GM18873 (cell line): ENCODE measurements around the gene AGBL5.

ENCODE experiments used
- ATAC-seq: cut with Tn5 transposase; IDR thresholded peaks from one replicate; pipeline ENCODE4 v1.9.1; 2021; ENCODE audit warnings: mild to moderate bottlenecking, moderate library complexity, moderate number of reproducible peaks; ENCODE audit not compliant: unreplicated experiment, low FRiP score

Gene AGBL5, protein sequence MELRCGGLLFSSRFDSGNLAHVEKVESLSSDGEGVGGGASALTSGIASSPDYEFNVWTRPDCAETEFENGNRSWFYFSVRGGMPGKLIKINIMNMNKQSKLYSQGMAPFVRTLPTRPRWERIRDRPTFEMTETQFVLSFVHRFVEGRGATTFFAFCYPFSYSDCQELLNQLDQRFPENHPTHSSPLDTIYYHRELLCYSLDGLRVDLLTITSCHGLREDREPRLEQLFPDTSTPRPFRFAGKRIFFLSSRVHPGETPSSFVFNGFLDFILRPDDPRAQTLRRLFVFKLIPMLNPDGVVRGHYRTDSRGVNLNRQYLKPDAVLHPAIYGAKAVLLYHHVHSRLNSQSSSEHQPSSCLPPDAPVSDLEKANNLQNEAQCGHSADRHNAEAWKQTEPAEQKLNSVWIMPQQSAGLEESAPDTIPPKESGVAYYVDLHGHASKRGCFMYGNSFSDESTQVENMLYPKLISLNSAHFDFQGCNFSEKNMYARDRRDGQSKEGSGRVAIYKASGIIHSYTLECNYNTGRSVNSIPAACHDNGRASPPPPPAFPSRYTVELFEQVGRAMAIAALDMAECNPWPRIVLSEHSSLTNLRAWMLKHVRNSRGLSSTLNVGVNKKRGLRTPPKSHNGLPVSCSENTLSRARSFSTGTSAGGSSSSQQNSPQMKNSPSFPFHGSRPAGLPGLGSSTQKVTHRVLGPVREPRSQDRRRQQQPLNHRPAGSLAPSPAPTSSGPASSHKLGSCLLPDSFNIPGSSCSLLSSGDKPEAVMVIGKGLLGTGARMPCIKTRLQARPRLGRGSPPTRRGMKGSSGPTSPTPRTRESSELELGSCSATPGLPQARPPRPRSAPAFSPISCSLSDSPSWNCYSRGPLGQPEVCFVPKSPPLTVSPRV

DNA sequence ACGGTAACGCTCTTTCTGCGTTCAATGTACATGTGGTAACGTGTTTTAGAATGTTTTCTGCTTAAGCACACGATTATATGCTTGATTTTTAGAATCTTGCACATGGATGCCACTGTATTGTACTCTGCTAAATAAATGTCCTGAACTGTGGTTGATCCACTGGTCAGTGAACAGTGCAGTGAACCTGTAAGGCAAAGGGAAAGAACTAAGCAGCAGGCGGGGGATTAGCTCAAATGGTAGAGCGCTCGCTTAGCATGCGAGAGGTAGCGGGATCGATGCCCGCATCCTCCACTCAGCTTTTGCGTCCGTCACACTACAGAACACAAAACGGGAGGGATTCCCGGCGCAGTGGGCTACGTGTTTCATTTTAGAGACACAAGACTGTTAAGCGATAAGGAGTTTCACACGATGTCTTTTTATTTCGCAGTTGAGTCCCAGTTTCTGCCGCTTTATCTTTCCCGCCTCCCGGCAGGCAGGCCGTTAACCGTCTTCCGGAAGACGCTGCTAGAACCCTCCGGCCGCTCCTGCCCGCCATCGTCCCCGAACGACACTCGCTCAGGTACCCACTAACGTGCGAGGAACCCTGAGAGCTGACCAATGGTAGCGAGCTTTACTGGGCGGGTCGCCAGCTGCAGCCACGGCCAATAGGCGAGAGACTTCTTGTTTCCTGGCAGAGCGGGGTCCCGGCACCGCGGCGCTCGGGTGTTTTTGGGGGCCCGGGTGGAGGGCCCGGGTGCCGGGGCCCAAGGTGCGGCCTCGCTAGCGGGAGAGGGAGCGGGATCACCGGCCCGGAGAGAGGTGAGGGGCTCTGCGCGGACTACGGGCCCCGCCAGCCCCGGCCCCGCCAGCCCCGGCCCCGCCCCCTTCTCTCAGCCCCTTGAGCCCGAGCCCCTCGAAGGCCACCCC is at the start of gene AGBL5:
TSS of gene AGBL5 (plus strand) at position 673 of the 906 bp plus-strand sequence. CDS start 1,291 bp downstream, outside the sequence.
- peak; percentile 58 for ATAC-seq

DNA sequence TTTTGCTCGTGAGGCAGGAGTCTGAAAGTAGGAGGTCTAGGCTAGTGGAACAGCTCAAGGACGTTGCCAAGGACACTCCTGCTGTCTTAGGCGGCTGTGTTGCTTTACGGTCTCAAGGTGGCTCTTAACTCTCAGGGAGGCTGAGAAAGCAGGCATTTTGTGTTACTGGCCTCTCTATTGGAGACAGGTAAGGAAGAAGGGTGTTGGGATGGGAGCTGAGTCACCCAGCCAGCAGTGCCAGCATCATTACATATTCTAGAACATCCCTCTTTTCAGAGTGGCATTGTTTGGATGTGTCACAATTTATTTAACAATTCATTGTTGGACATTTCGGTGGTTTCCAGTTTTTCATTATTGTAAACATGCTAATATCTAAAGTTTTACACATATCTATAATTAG is 49.5 kb upstream of the AGBL5 start:
- no peak for ATAC-seq

DNA sequence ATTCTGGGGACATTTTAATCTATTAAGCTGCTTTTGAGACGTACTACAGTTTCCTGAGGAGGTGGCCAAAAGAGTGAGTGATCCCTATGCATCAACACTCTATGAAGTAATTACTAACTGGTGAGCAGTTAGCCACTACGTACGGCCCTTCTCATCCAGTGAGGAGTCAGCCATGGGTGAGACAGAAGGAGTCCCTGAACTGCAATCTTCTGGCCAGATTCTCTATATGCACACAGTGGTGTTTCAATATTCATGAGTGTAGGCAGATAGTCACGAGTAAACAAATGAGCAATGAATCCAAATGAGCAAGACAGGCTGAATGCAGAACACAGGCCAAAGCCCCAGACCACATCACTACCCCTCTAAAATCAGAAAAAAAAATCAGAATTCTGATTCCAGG is 48.5 kb upstream of the AGBL5 start:
- no peak for ATAC-seq

DNA sequence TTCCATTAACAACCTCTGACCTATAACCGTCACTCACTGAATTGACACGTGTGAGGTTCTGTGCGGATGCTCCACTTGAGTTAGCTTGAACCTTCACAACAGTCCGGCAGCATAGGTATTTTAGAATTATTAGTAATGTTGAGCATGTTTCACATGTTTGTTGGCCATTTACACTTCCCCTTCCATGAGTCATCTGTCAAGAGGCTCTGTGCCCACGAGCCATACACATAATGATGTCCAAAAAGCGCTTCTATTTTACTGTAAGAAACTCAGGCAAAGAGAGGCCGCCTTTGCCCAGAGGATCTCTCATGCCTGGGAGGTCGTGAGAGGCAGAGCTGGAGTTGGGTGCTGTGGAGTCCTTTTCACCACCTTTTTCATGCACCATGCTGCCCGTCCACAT is 47.6 kb upstream of the AGBL5 start:
- ATAC-seq, result no peak

DNA sequence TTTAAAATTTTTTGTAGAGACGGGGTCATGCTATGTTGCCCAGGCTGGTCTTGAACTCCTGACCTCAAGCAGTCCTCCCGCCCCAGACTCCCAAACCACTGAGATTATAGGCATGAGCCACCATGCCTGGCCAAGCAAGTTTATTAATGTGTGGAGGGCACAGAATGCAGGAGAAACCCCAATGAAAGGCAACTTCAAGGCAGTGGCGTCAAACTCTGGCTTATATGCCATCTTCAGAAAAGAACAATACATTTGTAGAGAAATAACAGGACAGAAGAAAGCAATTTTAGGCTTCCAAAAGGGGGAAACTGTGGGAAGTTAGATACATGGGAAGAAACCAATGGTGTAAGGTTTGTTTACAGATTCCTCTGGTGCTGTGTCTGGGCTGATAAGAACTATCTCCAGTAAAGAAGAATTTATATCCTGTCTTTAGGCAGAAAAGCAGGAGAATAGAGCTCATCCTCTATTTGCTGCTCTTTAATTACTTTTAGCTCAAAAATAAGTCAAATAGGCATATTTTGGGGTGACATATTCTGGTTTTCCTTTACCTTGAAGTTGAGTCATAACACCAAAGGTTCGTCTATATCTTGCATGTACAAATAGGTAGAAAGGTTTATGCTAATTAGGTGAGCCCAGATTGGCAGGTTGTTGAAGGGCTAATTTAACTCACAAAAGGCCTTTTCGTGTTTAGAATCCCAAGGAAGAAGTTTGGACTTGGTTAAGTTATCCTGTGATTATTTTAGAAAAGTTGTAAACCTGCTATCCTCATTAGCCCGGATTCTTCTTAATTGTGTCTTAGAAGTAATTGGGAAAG is 44.7 kb upstream of the AGBL5 start:
- no peak for ATAC-seq

DNA sequence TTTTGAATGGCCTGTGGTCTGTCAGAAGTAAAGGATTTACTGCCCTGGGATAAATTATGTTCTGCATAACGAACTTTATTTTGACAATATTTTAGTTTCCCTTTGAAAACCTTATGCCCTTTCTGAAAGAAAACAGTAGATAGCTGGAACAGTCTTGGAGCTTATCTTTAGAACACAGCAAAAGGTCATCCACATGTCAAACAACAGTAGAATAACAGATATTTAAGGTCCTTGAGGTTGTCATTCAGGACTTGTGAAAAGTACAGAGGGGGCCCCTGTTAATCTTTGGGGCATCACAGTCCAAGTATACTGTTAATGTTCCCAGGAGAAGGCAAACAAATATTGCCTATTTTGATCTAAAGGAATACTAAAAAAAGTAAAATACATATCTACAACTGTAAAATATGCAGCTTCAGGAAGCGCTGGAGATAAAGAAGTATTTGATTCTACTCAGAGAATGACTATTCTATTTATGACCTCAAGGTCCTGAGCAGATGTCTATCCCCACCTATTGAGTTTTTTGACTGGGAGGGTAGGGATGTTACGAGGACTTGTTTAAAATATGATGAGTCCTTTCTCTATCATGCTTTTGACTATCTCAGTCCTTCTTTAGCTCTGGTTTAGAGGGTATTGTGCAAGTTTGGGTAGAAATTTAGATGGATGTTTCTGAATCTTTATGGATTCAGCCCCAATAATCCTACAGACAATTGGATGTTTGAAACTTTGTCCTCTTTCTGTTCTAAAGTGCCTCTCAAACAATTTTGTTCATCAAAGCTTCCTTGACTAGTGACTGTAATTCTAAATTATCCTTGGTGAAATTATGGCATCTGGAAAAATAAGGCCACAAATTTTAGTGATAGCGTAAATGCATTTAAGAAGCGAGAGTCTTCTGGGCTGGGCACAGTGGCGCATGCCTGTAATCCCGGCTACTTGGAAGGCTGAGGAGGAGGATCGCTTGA is 43.8 kb upstream of the AGBL5 start:
- ATAC-seq, result no peak

DNA sequence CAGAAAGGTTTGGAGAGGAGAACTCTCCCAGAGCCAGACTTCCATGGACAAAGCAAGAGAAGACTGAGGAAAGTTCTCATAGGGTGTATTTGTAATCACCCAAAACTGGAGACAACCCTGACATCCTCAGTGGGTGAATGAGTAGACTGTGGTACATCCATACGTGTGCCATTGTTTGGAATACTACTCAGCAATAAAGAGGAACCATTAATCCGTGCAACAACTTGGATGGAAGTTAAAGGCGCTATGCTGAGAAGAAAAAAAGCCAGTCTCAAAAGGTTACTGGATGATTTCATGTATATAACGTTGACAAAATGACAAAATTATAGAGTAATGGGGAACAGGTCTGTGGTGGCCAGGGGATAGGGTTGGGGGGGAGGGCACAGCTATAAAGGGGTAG is 42.8 kb upstream of the AGBL5 start:
- ATAC-seq, result no peak

DNA sequence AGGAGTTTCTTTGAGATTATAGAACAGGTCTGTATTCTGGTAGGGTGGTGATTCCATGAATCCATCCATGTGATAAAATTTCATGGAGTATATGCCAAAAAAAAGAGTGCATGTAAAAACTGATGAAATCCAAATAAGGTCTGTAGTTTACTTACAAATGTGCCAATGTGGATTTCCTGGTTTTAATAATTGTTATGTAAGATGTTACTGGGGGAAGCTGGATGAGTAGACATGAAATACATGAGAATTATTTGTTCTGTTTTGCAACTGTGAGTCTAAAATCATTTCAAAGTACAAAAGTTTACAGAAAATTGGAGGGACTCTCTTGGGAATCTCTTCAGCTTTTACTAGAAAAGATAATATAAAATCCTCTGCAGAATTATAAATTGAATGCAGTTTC is 42.4 kb upstream of the AGBL5 start:
- ATAC-seq, result no peak

DNA sequence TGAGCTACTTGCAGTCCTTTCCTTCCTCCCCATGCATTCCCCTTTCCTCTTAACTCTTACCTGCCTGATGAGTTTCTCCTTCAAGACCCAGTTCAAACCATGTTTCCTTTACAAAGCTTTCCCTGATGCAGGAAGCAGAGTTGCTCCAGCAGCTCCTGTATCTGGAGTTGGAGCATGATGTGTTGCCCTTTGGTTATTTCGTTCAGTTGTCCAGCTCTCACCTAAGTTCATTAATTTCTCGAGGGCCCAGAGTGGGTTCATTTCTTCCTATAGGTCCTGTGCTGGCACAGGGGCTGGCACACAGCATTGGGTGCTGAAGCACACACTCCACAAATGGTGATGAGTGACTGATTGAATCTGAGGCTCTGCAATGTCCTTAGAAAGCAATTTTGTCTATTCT is 41.8 kb upstream of the AGBL5 start:
- ATAC-seq, result no peak

DNA sequence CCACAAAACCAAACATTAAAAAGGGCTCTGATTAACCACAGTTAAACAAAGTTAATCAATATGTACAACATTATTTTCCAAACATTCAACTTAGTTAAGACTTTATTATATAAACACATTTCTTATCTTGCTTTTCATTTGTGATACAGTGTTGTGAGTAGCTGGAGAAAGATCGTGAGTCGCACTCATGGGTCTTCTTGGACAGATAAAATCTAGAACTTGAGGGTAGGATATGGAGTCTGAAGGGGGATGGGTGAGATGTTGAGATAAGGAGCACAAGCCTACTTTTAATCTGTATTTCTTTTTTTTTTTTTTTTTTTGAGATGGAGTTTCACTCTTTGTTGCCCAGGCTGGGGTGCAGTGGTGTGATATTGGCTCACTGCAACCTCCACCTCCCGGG is 41.3 kb upstream of the AGBL5 start:
- ATAC-seq, result no peak

DNA sequence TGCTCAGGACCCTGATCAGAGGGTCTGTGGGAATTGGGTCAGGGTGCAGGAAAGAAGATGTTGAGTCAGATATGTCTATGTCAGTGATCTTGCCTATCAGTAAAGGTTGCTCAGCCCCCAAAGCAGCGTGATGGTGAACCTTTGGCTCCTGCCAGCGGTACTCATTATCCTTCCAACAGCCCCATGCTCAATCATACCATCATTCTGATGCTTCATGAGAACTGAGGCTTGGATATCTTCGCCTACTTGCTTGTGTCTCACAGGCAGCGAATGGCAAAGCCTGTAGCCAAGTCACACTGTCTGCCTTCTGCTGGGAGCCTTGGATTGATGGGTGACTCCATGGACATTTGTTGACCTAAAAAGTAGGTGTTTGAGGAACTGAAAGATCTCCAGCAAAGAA is 37.7 kb upstream of the AGBL5 start:
- no peak for ATAC-seq

DNA sequence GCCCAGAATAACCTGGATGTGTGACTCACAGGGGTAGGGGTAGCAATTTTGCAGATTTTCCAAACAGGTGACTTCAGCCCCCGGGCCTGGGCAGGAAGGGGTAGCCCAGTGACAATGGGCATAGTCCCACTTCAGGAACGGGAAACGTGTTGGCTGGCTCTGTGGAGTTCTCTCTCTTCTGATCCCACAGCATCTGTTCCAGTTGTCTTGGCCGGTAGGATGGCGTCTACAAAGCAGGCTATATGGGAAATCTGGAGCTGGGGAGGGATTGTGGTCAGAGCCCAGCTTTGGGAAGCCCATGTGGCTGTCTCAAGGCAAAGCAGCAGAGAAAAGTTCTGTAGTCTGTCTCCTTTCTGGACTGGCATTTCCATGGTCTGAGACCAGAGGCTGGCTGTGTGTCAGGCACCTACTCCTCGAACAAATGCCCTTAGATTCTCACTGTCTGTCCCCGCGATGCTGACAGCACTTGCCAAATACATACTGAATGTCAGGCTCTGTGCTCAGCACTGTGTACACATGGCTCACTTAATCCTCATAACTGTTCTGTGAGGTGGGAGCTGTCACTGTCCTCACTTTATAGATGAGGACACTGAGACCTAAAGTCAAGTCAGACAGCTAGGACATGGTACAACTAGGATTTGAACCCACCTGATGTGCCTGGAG is 36.6 kb upstream of the AGBL5 start:
- no peak for ATAC-seq

DNA sequence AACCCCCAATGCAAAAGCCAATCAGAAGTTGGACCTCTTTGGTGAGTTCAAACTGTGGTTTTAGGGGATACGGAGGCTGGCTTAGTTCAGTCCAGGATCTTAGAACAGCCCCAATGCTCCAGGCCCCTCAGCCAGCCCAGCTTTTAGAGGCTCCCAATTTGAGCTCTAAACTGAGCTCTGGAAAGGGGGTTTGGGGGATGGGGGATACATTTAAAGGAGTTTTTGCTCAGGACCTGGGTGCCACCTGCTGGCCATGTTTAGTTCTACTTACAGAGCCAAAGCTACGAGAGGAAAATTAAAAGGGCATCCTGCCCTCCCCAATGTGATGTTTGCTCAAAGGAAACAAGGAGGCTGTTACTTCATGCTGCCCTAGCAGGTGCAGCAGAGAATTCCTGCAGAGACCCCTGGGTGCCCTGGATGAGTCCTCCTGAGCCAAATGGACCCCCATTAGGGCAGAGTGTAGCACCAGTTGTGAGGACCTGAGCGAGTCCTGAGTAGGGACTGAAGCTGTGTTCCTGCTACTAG is 34.6 kb upstream of the AGBL5 start:
- ATAC-seq, result no peak

DNA sequence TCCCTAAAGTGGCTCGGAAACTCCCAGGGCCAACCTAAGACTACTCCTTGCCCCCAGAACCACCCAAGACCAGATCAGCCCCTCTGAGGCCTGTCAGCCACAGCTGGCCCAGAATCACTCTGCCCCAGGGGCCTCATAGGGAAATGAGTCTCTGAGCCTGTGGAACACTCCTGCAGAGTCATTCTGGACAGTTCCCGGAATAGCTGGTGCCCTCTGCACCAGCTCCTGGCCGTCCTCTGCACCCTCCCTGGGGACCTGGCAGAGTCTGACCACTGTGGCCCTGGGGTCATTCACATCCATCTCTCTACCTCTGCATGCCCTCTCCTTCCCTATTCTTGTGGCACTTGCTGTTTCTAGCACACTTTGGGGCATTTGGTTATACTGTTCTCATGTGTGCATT is 33.3 kb upstream of the AGBL5 start:
- no peak for ATAC-seq

DNA sequence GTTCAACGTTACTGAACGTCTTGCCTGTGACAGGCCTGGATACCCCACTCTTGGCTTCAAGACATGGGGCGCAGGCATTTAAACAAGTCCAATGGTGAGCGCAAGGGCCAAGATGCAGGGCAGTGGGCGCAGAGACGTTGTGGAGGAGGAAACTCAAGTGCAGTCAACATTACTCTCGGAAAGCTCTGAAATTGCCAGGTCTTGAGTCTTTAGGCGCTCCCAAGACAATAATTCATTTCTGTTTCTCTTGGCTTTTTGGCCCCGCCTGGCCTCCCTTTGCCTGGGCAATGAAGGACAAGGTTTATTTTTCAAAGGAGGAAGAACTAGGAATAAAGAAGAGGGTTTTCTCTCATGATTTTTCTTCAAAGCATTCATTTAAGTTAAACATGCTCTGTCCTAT is 32.0 kb upstream of the AGBL5 start:
- ATAC-seq, result no peak

DNA sequence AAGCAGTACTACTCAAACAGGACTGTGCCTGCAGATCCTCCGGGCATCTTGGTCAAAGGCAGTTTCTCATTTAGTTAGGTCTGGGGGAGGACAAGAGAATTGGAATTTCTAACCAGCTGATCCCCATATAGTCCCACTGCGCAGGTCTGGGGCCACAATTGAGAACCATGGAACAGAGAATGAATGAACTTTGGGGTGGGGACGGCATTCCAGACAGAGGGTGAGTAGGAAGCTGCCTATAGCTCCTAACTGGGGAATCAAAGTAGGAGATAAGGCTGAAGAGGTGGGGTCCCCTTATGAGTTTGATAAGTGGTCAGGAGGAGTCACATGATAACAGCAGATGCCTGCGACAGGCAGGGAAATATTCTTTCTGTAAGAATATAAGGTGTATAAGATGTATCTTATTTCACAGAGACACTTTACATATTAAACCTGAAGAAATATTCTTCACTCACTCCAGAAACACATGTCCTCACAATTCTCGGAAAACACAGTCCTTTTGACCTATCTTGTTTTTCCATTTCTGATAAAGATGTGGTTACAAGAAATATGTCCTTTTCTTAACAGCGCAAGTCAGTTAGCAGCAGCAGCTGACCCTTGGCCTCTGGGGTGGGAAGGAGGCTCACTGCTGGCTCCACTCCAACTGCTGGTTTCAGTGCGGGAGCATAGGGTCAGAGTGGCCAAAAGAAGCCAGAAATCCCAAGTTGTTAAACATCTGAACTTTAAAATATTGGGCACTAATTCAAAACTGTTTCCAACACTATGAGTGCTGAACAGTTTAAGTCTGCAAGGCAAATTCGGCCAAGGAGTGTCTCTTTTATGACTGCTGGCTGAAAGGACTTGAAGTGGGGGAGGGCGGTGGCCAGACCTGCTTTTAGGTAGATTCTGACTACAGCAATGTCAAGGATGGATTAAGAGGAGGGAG is 31.3 kb upstream of the AGBL5 start:
- ATAC-seq, result no peak
